ELF-1 (cell line): ENCODE data around the gene NLGN4Y.

Experiments
- DNase-seq: peaks from one replicate; pipeline ENCODE4 v3.0.0-alpha.2; 2016; ENCODE audit warnings: low read depth, low spot score

NLGN4Y gene

DNA sequence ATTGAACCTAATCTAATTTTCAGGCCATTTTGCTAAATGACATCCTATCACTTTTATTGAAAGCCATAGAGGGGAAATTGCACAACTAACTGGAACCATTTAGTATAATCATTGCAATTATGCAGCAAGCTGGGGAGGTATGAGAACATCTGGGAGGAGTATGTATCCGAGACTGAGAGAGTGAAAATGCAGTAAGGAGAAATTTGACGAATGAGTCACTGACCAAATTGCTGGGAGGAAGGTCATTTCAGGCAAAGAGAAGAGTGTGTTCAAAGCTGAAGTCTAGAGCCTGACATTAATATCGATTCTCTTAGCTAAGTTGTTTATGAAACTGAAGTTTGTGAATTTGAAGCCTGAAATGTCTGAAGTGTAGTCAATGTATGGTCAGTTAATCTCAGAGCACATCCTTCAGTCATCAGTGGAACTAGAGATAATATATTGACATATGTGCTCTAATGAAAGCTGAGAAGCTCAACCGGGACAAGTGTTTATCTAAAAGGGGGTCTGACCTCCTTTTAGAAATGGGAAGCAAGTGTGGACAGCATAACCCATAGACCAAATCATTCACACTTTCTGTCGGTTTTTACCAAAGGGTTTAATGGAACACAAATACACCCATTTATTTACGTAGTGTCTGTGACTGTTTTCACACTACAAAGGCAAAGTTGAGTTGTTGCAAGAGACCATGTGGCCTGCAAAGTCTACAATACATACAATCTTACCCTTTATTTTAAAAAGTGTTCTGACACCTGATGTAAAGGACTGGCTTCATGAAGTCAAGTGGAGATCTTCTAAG, 120.0 kb downstream of the NLGN4Y start:
- DNase-seq: no peak

DNA sequence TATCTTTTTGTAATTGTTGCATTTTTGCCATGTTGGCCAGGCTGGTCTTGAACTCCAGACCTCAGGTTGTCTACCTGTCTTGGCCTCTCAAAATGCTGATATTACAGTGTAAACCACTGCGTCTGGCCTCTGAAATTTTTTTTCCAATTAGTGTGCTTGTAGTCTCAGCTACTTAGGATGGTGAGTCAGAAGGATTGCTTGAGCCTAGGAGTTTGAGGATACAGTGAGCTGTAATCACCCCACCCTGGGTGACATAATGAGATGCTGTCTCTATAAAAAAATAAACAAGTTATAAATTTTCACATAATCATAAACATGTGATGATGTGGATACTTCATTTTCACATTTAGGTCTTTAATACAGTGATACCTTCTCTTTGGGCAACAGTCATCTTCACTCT, 154.9 kb downstream of the NLGN4Y start:
- no peak for DNase-seq

DNA sequence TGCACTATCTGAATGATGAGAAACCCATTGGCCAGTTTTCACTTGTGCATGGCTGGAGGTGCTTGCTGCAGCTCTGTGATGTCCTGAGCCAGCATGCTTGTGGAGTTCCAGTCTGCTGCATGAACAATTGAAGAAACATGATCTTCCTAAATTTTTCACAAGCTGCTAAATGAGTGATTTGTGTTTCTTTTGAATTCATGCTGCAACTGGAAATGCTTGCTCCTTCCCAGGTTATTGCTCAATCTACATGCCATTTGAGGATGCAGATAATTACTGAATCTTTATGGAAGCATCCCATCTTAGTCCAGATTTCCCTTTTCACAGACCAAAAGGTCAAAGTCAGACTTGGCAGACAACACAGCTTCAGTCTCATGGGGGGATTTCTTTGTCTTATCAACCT, 170.2 kb downstream of the NLGN4Y start:
- DNase-seq: no peak

DNA sequence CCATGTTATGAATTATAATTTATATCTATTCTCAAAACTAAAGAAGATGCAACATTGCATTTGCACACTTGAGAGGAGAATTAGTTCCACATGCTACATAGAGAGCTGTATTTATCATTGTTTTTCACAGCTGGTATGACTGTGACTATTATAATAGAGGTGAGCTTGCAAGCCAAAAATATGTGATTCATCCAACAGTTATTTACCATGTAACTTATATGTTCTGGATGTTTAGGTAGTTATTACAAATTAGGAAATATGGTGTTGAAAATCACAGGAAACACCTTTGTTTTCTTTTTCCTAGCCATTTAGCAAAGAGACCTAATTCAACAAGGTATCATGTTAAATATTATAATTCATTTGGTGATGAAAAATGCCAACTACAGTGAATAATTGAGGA, 183.8 kb downstream of the NLGN4Y start:
- DNase-seq: no peak

DNA sequence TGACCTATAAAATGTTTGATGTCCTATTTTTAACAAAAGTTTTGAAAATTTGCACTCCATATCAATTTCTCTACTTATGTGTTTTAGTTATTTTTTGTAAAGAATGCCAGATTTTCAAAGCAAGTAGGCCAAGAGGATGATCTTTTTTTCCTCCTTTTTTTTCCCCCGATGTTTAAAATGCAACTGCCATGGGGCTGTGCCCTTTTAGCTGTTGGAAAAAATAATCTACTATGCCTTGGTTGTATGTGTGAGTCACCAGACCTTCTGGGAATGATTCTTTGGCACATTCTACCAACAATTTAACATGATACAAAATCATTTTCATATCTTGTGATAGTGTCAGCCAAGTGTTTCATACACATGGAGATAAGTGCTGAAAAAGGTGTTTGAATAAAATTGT, 217.3 kb downstream of the NLGN4Y start:
- no peak for DNase-seq

DNA sequence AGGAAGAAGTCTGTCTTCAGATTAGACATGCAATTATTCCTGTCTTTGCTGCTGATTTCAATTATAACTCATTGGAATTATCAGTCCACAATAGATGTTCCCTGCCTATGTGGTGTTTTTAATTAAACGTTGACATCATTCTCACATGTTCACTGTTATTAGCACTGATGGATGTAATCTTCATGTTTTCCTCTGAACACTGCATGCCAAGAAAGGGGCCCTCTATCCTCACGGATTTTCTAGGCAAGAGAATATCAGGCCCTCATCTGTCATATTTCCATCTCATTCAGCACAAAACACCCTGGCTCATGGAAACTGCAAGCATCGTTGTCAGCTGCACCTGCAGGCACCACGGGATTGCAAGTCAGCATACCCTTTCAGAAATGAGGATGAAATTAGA, 224.0 kb downstream of the NLGN4Y start:
- no peak for DNase-seq

DNA sequence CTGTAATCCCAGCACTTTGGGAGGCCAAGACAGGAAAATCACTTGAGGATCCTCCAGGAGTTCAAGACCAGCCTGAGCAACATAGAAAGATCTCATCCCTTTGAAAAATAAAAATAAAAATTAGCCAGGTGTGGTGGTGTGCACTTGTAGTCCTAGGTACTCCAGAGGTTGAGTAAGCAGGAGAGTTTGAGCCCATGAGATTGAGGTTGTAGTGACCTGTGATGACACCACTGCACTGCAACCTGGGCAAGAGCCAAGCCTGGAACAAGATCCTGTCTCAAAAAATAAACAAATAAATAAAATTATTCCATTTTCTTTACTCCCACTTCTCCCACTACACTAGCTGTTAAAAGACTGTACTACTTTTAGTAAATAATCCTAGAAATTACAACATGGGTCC, 231.2 kb downstream of the NLGN4Y start:
- no peak for DNase-seq

DNA sequence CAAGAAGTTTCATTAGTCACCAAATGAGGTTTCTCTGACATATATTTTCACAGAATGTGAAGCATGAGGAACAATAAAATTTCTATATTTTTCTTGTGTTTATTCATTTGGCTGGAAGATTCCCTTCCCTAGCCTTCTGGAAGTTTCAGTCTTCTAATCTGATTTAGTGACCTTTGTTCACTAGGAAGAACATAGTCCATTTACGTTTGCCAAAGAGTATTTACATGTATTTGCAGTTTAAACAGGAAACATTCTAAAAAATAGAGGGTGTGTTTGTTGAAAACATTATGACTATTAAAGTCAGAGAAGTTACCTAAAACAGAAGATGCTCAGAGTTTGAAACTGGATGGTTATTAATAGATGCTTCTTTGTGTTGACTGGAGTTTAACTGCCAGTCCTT, 238.6 kb downstream of the NLGN4Y start:
- DNase-seq: no peak

DNA sequence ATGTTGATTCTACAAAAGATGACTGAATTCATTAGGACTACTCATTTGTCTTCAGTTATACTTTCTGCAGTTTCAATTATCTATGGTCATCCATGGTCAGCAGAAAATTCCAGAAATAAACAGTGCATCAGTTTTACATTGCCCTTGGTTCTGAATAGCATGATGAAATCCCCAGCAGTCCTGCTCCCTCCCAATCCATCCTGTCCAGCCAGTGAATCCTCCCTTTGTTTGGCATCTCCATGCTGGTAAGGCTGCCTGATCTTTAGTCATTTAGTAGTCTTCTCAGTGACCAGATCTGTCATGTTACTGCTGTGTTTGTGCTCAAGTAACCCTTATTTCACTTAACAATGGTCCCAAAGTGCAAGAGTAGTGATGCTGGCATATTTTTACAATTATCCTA, 239.3 kb downstream of the NLGN4Y start:
- no peak for DNase-seq

DNA sequence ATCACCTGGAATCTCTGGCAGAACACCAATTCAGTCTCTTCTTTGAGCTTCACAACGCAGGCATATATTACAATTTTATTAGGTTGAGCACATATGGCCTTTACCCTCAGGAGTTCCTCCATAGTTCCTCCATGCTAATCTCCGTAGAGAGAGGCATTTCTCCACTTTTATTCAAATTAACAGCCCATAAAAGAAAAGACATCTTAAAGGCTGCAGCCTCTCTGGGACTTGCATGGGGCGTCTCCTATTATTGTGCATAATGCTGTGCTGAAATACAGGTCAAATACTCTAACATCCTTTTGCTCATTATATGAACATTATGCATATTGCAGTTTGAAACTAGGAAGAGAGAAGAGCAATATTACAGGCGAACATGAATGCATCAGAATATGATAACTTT, 253.9 kb downstream of the NLGN4Y start:
- DNase-seq: no peak

DNA sequence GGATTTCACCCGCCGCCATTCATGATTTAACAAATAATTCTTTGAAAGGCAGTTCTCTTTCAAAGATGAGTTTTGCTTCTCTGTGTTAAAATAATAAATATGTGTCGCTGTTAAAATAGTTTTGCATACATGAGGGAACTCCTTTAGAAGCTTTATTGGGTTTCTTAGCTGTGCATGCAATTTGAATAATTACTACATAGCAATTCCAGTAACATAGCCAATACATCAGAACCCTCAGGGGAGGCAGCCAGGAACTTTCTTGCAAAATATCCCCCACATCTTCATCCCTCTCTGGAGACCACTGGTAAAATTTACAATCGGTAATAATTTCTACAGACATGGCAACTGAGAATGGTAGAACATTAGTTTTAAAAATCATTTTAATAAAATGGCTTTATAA, 268.8 kb downstream of the NLGN4Y start:
- no peak for DNase-seq

DNA sequence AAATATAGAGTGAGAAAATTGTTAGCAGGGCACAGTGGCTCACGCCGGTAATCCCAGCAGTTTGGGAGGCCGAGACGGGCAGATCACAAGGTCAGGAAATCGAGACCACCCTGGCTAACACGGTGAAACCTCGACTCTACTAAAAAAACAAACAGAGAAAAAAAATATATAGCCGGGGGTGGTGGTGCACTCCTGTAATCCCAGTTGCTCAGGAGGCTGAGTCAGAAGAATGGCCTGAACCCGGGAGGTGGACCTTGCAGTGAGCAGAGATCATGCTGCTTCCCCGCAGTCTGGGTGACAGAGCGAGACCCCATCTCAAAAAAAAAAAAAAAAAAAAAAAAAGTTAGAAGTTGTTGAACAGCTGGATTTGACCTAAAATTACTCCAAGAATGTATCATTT, 269.3 kb downstream of the NLGN4Y start:
- no peak for DNase-seq

DNA sequence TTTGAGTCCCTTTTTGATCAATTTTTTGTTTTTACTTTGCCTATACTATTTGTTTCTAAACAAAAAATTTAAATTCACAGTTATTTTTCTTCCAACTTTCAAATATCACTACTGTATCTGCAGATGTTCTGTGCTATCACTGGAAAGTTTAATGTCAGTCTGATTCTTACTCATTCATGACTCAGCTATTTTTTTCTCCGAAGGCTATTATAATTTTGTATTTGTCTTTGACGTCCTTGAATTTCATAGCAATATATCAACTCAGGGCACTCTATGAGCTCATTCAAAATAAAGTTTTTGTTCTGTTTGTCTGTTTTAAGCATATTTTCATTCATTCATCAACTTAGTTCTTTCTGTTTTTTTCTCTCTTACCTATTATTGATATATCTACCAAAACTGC, 273.7 kb downstream of the NLGN4Y start:
- no peak for DNase-seq

DNA sequence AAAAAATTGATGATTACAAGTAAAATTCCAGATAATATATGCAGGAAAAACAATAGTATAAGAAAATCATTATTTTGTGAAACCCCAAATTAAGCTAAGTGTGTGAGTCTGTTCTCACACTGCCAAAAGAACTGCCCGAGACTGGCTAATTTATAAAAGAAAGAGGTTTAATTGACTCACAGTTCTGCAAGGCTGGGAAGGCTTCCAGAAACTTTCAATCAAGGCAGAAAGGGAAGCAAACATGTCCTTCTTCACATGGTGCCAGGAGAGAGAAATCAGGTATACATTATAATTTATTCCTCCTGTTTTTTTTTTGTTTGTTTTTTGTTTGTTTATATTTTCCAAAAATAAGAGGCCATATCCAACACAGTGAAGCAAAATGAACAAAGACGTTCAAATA, 276.8 kb downstream of the NLGN4Y start:
- no peak for DNase-seq

DNA sequence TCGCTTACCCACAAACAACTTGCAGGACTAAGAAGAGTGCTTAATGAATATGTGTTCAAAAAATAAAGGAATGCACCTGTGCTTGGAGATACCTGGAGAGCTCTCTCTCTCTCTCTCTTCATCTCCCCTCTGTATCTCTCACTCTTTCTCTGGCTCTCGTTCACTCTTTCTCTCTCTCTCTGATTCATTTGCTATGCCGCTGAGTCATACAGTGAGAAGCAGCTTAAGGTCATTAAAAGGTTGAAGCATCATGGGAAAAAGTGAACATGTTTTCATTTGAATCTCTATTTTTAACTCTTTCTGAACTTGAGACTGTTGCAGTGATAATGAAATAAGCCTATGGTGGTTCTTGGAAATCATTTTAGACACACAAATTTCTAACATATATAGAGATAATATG, 277.8 kb downstream of the NLGN4Y start:
- DNase-seq: no peak

DNA sequence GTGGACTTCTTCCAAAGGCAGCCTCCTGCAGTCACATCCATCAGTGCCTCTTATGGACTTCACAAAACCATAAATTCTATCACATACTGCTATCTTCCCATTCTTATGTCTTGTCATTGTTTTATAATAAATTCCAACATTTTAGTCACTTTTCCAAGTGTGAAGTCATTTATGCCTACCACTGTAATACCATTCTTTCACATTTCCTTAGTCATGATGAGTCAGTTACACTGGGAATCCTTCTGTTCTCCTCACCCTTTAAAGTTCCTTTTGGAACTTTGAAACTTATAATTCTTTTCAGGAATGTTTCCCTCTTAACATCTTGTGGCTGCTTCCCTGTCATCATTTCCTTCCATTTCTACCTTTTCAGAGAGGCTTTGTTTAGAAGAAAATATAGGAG, 279.7 kb downstream of the NLGN4Y start:
- no peak for DNase-seq

DNA sequence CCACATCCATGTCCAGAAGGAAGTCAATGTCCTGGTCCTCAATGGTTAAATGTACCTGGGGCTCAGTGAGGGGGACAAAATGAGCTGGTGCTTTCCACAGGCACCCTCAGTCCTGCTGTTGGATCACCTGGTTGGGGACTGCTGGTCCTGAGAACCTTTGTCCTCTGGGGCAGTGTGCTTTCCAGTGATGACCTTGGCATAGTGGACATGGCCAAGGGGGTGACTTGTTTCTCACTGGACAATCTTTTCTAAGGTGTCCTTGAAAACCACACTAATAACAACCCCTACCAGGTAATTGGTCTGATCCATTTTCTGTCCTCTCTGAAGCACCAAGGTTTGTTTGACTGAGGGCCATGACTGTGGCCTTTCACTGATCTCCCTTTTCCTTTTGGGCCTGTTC, 294.1 kb downstream of the NLGN4Y start:
- DNase-seq: no peak

DNA sequence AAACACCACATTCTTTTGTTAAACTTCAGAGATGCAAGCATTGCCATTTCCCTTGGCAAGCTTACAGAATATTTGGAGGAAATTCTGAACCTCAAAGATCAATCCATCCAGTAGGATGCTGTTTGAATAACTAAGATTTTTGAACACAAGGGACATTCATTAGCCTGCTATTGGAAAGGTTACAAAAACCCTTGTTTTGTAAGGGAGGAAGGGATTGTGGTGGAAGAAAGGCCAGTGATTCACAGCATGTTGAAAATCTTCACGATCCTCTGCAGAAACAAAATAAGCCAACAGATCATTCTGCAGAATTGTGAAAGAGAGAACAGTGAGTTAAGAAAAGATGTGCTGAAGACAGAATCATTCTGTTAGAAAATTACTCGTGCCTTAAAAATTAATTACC, 297.9 kb downstream of the NLGN4Y start:
- DNase-seq: no peak

DNA sequence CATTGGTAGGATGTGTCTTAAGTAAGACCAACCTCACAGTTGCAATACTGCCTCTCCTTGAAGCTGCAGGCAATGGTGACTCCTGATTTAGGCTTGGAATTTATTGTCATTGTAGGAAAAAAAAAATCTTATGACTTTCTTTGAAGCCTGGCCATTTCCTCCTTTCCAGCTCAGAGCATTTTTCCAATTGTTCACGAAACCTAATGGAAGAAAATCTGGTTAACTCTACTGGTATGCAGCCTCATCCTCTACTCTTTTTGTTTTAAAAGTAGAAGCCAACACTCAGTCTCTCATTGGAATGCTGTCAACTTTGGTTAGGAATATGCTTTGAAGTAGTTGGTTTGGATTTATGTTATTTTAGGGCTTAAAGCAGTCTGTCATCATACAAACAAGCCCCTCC, 298.6 kb downstream of the NLGN4Y start:
- no peak for DNase-seq

DNA sequence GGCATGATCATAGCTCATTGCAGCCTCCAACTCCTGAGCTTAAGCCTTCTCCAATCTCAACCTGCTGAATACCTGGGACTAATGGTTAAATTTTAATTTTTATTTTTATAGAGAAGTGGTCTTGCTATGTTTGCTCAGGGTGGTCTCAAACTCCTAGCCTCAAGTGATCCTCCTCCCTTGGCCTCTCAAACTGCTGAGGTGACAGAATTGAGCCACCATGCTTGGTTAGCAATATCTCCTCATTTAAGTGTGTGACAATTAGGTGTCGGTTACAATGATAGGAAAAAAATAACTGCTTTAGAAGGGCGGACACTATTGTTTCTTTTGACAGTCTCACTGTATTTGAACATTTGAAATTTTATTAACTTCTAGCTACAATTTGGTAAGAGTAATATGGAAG, 300.3 kb downstream of the NLGN4Y start:
- DNase-seq: no peak

DNA sequence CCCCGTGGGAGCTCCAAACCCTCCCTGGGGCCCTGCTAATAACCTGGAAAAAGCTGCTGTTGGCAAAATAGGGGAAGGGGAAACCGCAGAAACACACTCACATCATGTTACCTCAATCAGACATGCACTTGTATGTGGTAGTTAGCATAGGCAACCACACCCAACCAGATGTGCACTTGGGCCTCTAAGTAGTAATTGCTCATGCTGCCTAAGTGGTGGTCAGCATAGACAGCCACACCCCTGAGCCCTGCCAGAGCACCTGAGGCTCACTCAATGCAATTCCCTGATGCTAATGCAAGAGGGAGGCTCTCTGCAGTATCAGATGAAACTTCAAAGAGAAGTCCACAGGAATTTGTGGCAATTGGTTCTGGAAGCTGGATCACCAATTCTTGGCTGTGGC, 301.4 kb downstream of the NLGN4Y start:
- no peak for DNase-seq

DNA sequence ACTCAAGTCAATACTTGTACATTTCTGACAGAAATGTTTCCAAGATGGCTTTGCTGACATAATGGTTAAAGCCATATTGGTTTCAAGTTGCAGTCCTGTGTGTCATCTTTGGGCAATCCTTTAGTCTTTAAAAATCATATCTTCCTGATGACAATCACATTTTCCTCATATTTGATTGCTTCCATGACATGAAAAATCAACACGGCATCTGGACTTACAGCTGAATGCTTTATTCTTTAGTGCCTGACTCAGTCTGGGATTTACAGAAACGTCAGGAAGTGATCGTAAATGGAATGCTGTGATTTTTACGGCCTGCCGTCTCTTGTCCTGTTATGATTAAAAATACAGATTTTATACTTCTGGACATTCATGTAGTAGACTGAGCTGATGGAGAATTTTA, 304.2 kb downstream of the NLGN4Y start:
- DNase-seq: no peak

DNA sequence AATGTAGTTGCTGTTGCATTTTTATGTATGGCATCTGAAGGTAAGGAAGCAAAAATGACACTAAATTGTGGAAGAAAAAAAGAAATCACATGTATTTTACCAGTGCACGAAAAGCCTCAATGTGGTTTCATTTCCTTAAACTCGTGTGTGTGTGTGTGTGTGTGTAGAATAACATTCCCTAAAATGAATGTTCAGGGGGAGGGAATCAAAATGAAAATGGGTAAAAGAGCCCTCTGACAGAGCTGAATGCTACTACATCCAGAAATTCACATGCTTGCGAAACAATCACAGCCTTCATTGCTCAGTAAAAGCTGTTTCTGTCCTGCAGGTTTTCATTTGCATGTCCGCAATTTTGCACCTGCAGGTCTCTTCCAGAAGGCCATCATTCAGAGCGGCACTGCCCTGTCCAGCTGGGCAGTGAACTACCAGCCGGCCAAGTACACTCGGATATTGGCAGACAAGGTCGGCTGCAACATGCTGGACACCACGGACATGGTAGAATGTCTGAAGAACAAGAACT, 305.1 kb downstream of the NLGN4Y start:
- DNase-seq: no peak
